ENCODE measurements around the gene CNDP1.

The CNDP1 gene

DNA sequence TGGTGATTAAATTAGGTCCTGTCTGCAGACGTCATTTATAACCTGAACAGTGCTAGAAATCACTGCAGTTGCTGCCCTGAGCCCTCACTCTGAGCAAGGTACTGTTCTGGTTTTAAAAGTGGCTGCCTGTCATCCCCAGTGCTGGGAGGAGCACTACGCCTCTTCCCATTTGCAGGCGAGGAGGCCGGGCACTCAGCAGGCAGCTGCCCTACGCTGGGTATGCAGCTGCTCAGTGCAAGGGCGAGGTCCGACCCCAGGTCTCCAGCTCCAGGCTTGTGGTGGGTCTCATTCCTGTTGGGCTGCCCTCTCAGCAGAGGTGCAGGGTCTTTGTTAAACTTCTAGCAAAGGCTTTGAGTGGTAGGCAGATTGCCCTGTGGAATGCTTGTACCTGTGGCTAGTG, 22.5 kb upstream of the CNDP1 start:
- TF ChIP-seq, protein P1, sequence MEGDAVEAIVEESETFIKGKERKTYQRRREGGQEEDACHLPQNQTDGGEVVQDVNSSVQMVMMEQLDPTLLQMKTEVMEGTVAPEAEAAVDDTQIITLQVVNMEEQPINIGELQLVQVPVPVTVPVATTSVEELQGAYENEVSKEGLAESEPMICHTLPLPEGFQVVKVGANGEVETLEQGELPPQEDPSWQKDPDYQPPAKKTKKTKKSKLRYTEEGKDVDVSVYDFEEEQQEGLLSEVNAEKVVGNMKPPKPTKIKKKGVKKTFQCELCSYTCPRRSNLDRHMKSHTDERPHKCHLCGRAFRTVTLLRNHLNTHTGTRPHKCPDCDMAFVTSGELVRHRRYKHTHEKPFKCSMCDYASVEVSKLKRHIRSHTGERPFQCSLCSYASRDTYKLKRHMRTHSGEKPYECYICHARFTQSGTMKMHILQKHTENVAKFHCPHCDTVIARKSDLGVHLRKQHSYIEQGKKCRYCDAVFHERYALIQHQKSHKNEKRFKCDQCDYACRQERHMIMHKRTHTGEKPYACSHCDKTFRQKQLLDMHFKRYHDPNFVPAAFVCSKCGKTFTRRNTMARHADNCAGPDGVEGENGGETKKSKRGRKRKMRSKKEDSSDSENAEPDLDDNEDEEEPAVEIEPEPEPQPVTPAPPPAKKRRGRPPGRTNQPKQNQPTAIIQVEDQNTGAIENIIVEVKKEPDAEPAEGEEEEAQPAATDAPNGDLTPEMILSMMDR (IDR thresholded peaks at IDR 0.05): no peak
- intact Hi-C loops (cut with DNase I; ENCODE audit: low total_unique reads): no loop called here
- peak in 1 of 2 donors; percentile 47 for DNase-seq

DNA sequence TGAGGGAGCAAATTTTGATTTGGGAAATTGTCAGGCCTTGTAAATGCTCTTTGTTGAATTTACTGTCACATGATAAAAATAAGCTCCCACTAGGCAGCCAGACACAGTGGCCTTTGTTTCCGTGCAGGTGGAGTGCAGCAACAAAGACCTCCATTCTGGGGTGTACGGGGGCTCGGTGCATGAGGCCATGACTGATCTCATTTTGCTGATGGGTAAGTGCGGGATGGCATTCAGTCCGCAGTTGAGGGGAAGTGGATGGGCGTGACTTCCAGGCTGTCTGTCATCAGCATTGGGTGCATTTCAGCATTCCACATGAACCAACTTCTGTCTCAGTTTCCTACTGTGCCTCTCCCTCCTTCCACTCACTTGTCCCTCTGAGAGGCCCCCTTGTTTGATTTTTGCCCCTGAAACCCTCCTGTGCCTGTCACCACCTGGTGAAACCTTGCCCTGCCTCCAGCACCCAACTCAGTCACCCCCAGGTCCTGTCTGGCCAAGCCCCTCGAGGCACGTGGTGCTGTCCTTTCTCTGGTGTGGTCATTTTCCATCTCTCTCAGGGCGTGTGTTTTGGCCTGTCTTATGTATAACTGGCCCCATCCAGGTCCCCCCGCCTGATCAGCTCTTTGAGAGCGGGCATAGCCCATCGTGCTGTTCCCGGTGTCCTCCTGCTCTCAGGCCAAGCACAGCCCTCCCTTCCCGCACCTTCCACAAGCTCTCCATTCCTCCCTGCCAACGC, 21.8 kb upstream of the CNDP1 start:
- DNase-seq: peak in 1 of 2 donors; percentile 19
- Histone ChIP-seq H3K27me3 (no peaks in the 10 kb centered on the region), H3K27ac (no peak overlapping the region), H3K4me1 (no peaks in the 10 kb centered on the region), H3K4me3 (no peak overlapping the region), H3K9me3 (no peaks in the 10 kb centered on the region), H3K36me3 (peaks cover 79 to 100% (median 97%) of the 10 kb centered on the region in 3 donors)
- TF ChIP-seq, protein P1 (IDR thresholded peaks at IDR 0.05): no peak
- intact Hi-C loops (cut with DNase I; ENCODE audit: low total_unique reads): no loop called here

More for the DNA sequence above, 22.5 kb upstream of the CNDP1 start:
- no peaks in the 10 kb centered on the region for H3K9me3 ChIP-seq
- H3K36me3 ChIP-seq: peaks cover 80 to 100% (median 96%) of the 10 kb centered on the region in 3 donors
- no peak overlapping the region for H3K4me3 ChIP-seq
- no peaks in the 10 kb centered on the region for H3K27me3 ChIP-seq
- no peaks in the 10 kb centered on the region for H3K4me1 ChIP-seq
- no peak overlapping the region for H3K27ac ChIP-seq

DNA sequence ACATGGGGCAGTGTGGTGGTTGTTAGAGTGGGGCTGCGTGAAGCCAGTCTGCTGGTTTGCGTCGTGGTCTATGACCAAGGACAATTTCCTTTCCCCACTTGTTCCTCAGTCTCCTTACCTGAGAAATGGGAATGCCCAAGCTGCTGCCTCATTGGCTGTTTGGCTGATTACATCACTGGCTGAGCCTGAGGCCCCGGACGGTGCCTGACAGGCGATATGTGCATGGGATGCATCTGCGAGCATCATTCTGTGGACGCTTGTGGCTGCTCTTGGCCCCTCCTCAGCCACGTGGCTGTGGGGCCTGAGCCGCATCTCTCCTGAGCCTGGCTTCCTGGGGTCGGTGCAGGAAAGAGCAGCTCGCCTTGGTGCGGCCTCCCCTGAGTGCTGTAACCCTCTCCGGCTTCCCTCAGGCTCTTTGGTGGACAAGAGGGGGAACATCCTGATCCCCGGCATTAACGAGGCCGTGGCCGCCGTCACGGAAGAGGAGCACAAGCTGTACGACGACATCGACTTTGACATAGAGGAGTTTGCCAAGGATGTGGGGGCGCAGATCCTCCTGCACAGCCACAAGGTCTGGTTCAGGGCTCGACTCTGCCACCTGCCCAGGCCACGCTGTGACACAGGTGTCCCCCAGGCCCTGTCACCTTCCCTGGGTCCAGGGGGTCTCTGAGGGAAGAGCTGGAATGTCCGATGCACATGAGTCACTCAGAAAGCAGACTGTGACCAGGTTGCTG, 21.0 kb upstream of the CNDP1 start:
- no peak overlapping the region for H3K27ac ChIP-seq
- intact Hi-C loops (cut with DNase I; ENCODE audit: low total_unique reads): no loop called here
- DNase-seq: peak in 1 of 2 donors; percentile 60
- no peak overlapping the region for H3K4me3 ChIP-seq
- TF ChIP-seq, protein P1 (IDR thresholded peaks at IDR 0.05): no peak
- peaks cover 79 to 100% (median 99%) of the 10 kb centered on the region in 3 donors for H3K36me3 ChIP-seq
- no peaks in the 10 kb centered on the region for H3K27me3 ChIP-seq
- no peaks in the 10 kb centered on the region for H3K9me3 ChIP-seq
- H3K4me1 ChIP-seq: no peaks in the 10 kb centered on the region

DNA sequence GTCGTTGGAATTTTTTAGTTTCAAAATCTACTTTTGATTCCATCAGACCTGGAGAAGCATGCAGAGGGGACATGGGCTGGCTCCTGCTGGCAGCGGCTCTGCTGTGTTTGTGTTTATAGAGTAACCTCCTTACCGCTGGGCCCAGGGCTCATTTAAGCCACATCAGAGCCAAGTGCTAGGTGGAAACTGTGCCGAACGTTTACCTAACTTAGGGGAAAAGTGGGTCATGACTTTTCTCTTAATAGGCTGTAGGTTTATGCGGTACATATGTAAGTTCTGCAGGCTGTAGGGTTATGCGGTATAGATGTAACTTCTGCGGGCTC, 20.5 kb upstream of the CNDP1 start:
- H3K27ac ChIP-seq: no peak overlapping the region
- peaks cover 79 to 100% (median 99%) of the 10 kb centered on the region in 3 donors for H3K36me3 ChIP-seq
- TF ChIP-seq, protein P1 (IDR thresholded peaks at IDR 0.05): no peak
- H3K4me1 ChIP-seq: no peaks in the 10 kb centered on the region
- no peaks in the 10 kb centered on the region for H3K27me3 ChIP-seq
- intact Hi-C loops (cut with DNase I; ENCODE audit: low total_unique reads): no loop called here
- no peaks in the 10 kb centered on the region for H3K9me3 ChIP-seq
- peak in 1 of 2 donors; percentile 44 for DNase-seq
- H3K4me3 ChIP-seq: no peak overlapping the region

DNA sequence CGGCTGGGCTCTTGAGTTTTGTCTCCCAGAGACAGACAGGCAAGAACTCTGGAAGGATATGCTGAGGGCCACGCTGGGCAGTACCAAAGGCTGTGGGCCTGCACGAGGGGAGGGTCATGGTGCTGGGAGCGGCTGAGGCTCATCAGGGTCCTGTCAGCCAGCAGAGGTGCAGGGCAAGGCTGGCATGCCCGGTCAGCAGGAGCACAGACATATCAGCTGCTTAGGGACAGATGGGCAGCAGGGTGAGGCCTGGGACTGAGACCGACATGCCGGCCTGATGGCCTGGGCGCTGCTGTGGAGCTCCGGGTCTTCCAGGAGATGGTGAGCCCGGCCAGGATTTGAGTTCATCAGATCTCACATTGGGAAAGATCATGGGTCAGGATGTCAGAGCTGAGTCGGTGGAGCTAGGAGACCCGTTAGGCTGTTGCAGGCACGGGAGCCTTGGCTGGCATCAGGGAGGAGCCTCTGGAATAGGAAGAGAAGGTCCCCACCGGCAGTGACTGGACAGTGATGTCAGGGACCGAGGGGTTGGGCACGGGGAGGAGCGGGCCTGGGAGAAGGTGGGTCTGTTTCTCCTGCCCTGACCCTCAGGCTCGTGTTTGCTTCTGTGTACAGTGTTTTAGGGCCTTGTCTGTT, 19.3 kb upstream of the CNDP1 start:
- Histone ChIP-seq H3K9me3 (no peaks in the 10 kb centered on the region), H3K27ac (no peak overlapping the region), H3K4me1 (no peaks in the 10 kb centered on the region), H3K36me3 (peaks cover 79 to 100% (median 99%) of the 10 kb centered on the region in 3 donors), H3K27me3 (no peaks in the 10 kb centered on the region), H3K4me3 (no peak overlapping the region)
- peak in 1 of 2 donors; percentile 57 for DNase-seq
- TF ChIP-seq, protein P1 (IDR thresholded peaks at IDR 0.05): no peak
- intact Hi-C loops (cut with DNase I; ENCODE audit: low total_unique reads): no loop called here

All from tibial artery (tissue), 4 donors.